GM19193 (cell line): ENCODE results near the gene DIP2A.

Experiments
- POLR2A ChIP-seq: IDR thresholded peaks from 4 replicates; pipeline ENCODE4 v1.6.1; 2011; ENCODE audit not compliant: insufficient read depth, insufficient read length; ENCODE audit errors: extremely low read depth

DIP2A gene

DNA sequence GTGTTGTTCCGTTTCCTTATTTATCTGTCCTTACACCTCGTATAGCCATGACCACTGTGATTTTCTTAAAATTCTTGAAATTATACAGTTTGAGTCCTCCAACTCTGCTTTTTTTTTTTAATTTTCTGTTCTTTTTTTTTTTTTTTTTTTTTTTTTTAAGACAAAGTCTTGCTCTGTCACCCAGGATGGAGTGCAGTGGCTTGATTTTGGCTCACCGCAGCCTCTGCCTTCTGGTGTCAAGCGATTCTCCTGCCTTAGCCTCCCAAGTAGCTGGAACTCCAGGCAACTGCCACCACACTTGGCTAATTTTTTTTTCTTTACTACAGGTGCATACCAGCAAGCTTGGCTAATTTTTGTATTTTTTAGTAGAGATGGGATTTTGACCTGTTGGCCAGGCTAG lies 48.9 kb downstream of the DIP2A start:
- TF ChIP-seq POLR2A = no peak

GRCh38 chr21:46509741-46510502 lies 51.2 kb downstream of the DIP2A start:
- TF ChIP-seq POLR2A = no peak

- no peak for TF ChIP-seq POLR2A
These were observed 56.4 kb downstream of the DIP2A start for GRCh38 chr21:46515109-46515508.

DNA sequence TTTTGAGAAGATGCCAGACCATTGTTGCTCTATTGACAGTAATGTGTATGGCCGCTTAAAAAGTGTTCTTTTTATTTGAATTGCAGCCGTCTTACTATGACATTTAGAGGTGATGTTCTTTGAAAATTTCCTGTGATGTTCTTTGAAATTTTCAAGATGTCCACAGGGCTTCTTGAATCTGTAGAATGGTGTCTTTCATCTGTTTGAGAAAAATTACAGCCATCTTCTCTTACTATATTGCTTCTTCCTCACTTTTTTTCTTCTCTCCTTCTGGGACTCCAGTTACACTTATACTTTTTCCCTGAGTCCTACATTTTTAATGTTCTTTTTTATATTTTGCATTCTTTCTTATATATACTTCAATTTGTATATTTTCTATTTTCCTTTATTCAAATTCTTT lies 57.4 kb downstream of the DIP2A start:
- no peak for TF ChIP-seq POLR2A

GRCh38 chr21:46517361-46517760 lies 58.7 kb downstream of the DIP2A start:
- TF ChIP-seq POLR2A = no peak

- TF ChIP-seq POLR2A = no peak
These were observed 60.4 kb downstream of the DIP2A start for GRCh38 chr21:46518983-46519583.

GRCh38 chr21:46527801-46528200 lies 69.1 kb downstream of the DIP2A start:
- TF ChIP-seq POLR2A = no peak

DNA sequence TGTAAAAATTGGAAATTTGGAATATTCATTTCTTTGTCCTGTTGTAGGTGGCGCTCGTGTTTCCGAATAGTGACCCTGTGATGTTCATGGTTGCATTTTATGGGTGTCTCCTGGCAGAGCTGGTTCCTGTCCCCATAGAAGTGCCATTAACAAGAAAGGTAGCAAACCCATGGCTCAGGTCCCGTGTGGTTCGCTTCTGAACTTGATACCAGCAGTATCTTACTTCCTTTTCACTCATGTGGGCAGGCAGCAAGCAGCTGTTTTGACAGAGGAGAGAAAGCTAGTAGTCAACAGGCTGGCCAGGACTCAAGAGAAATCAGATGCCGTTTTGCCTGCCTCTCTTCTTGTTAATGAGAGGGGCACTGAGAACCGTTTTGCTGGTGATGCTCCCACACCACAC lies 73.4 kb downstream of the DIP2A start:
- no peak for TF ChIP-seq POLR2A

DNA sequence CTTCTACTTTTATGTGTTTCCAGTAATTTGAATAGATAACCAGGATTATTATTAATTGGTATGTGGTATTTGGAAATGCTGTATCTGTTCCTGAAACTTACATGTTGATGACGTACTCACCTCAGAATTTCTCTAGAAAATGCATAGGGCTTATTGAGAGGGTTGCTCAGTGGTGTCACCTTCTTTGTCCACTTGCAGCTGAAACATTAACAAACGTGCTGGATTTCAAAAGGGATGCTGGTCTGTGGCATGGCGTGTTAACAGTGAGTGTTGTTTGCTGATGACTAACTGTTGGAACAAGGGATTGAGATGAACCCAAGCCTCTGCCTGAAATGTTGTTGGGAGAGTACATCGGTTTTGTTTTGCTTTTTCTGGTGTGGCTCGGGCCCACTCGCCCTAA lies 78.3 kb downstream of the DIP2A start:
- no peak for TF ChIP-seq POLR2A

DNA sequence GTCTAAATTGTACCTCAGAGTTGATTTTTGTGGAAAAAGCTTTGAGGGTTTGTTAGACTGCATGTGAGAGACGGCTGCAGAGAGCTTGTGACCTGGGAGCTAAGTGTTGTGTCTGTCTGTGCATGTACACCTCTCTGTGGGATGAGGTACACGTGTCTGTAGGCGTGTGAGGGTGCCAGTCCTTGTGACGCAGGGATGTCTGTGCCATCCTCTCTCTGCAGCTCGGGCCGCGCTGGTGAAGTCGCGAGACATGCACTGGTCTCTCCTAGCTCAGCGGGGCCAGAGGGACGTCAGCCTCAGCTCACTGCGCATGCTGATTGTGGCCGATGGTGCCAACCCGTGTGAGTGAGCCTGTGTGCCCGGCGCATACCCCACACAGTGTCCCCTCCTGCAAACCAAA lies 79.6 kb downstream of the DIP2A start:
- TF ChIP-seq POLR2A = no peak

- no peak for TF ChIP-seq POLR2A
These were observed 80.4 kb downstream of the DIP2A start for GRCh38 chr21:46538851-46539666.

DNA sequence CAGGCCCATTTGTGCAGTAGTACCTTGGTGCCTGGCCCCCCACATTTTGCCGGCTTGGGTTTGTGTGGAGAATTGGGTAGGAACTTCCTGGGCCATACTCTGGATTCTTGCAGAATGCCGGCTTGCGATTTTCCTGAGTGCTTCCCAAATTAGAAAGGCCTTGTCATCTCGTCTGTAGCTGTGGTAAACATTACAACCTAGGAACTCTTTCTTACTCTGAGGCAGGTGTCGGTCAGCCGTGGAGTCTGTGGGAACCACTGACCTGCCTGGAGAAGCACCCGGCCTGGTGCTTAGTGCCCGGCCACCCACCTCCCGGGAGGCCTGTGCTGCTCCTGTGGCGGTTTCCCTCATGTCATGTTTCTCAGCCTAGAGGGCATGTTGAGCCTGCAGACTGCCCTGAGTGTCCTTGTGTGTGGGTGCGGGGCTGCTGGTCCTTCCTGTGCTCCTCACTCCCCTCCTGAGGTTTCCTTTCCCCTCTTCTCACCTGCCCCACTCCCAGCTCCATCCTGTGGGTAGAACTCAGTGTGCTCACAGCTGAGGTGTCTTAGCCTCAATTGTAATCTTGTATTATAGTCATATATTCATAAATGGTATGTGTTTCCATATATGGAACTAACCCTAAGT lies 81.5 kb downstream of the DIP2A start:
- TF ChIP-seq POLR2A = no peak

DNA sequence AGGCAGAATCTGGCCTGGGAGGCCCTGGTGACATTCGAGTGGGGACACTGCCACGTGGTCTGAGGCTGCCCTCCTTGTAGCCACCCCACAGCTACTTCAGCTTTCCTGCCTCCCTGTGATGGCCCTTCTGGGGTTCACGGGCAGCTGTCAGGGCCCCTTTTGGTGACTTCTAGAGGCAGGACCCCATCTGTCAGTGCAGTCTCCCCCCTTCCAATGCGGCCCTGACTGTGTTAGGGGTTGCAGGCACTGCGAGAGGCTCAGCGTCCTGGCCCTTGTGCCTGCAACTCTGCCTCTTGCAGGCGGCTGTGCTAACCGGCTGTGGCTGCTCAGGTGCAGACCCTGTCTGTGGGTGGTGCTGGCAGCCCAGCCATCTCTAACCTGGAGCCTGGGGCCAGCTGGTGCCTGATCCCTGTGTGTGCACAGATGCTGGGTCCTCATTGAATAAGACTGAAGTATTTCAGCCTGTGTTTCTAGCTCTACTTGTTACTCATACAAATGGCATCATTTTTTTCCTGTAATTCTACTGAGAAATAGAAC lies 84.0 kb downstream of the DIP2A start:
- TF ChIP-seq POLR2A = no peak

GRCh38 chr21:46543306-46543705 lies 84.6 kb downstream of the DIP2A start:
- no peak for TF ChIP-seq POLR2A

DNA sequence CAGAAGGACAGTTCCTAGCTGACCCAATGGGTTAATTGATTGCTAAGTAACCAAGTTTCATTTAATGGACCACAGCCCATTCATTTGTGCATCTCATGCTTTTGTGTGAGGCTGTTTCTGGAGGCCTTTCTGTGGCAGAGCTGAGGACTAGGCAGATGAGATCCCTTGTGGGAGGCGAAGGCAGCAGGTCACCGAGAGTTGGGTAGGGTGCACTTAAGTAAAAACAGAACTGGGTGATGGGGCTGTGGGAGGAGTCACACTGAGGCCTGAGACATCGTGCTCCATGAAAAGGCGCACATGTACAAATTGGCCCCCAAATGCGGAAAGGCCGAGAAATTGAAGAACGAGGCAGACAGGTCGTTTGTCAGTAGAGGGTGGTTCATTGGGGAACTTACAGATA lies 85.3 kb downstream of the DIP2A start:
- TF ChIP-seq POLR2A = no peak
